B cell (primary cell): ENCODE results near the gene RARRES1. TPM values are rescaled to one million over a fixed set of nuclear protein-coding genes. Genes with fewer than 3 reads are reported as not detected.

Source experiments
- ATAC-seq: fragments of 200-7000 bp; cut with Tn5 transposase; one replicate; pipeline ENCODE4 v1.10.0; 2021; ENCODE audit warnings: low read depth, mild to moderate bottlenecking, moderate number of reproducible peaks, moderate library complexity
- CTCF ChIA-PET: fragments of 350-600 bp; sonication (Branson Sonifier 250); formaldehyde crosslinking; loops from one replicate; lab custom pipeline; 2021; ENCODE audit warnings: antibody characterized with exemption, inconsistent platforms; lab: Charles Lee
- POLR2A ChIA-PET: fragments of 350-600 bp; sonication (Branson Sonifier 250); formaldehyde crosslinking; loops from one replicate; lab custom pipeline; 2021; ENCODE audit warnings: antibody characterized with exemption; lab: Charles Lee
- DNase-seq: peaks from one replicate; pipeline ENCODE4 v3.0.0; 2013
- H2AFZ ChIP-seq: 2 replicates; pipeline ENCODE4 v1.6.1; 2012; ENCODE audit warnings: mild to moderate bottlenecking, low read depth, low read length; ENCODE audit not compliant: insufficient read depth, poor library complexity, severe bottlenecking
- H3K27ac ChIP-seq, 2 donors: 1 replicate in 1 of 2; 2 replicates in 1 of 2; pipeline ENCODE4 v1.5.1; 2012 to 2013; ENCODE audit warnings: low read length in 2 of 2, mild to moderate bottlenecking in 2 of 2, moderate library complexity in 1 of 2
- H3K27me3 ChIP-seq, 4 experiments: fragments of 200-600 bp in 1 of 4; sonication (generic) in 1 of 4; replicated peaks in 1 of 4; 1 replicate in 2 of 4; 2 replicates in 2 of 4; pipeline versions ENCODE4 v1.6.1 to v1.7.0; 2013 to 2016; ENCODE audit warnings: low read length in 3 of 4, mild to moderate bottlenecking in 2 of 4, mixed read lengths in 1 of 4, moderate library complexity in 1 of 4; ENCODE audit not compliant: insufficient read depth in 4 of 4, control insufficient read depth in 3 of 4; ENCODE audit errors: control extremely low read depth in 1 of 4
- H3K36me3 ChIP-seq, 2 experiments: replicated peaks in 1 of 2; 1 replicate in 1 of 2; 2 replicates in 1 of 2; pipeline versions ENCODE4 v1.6.1 to v1.7.1; 2013; ENCODE audit warnings: low read length in 1 of 2; ENCODE audit not compliant: insufficient read depth in 2 of 2, control insufficient read depth in 1 of 2; ENCODE audit errors: control extremely low read depth in 1 of 2, extremely low read depth in 1 of 2
- H3K4me1 ChIP-seq, 2 donors: fragments of 200-600 bp in 1 of 2; sonication (generic) in 1 of 2; 1 replicate in 1 of 2; 2 replicates in 1 of 2; pipeline versions ENCODE4 v1.5.1 to v1.6.1; 2013 to 2017; ENCODE audit warnings: low read length in 2 of 2; ENCODE audit not compliant: control insufficient read depth in 2 of 2, insufficient read depth in 2 of 2
- H3K4me2 ChIP-seq: replicated peaks from 2 replicates; pipeline ENCODE3; 2012; ENCODE audit warnings: mild to moderate bottlenecking, low read depth, low read length; ENCODE audit not compliant: poor library complexity, severe bottlenecking
- H3K4me3 ChIP-seq, 5 experiments: fragments of 200-600 bp in 1 of 5; sonication (generic) in 1 of 5; 1 replicate in 3 of 5; 2 replicates in 2 of 5; pipeline versions ENCODE4 v1.5.1 to v1.7.0; 2011 to 2016; ENCODE audit warnings: low read length in 4 of 5, mild to moderate bottlenecking in 4 of 5, low read depth in 2 of 5, control low read depth in 1 of 5, moderate library complexity in 1 of 5; ENCODE audit not compliant: insufficient read depth in 1 of 5; ENCODE audit errors: control extremely low read depth in 1 of 5, extremely low read depth in 1 of 5
- H3K79me2 ChIP-seq: fragments of 200-600 bp; sonication (generic); one replicate; pipeline ENCODE4 v1.6.0; 2016; ENCODE audit warnings: low read length; ENCODE audit not compliant: control insufficient read depth, insufficient read depth
- H3K9ac ChIP-seq: fragments of 200-600 bp; sonication (generic); 2 replicates; pipeline ENCODE4 v1.6.1; 2017; ENCODE audit warnings: mild to moderate bottlenecking, low read length, moderate library complexity
- H3K9me3 ChIP-seq, 3 donors: one replicate each; pipeline versions ENCODE4 v1.6.1 to v1.7.1; 2013; ENCODE audit warnings: low read length in 2 of 3; ENCODE audit not compliant: control insufficient read depth in 2 of 3, insufficient read depth in 1 of 3; ENCODE audit errors: control extremely low read depth in 1 of 3
- H4K20me1 ChIP-seq: 2 replicates; pipeline ENCODE4 v1.6.0; 2012; ENCODE audit warnings: mild to moderate bottlenecking, low read length; ENCODE audit not compliant: insufficient read depth, control insufficient read depth, poor library complexity, severe bottlenecking
- H3K27ac Mint-ChIP-seq: one replicate; pipeline ENCODE4 v1.8.0; 2021; ENCODE audit warnings: mixed read lengths
- H3K27me3 Mint-ChIP-seq: one replicate; pipeline ENCODE4 v1.8.0; 2021; ENCODE audit warnings: mixed read lengths
- H3K4me1 Mint-ChIP-seq: one replicate; pipeline ENCODE4 v1.8.0; 2021; ENCODE audit warnings: mixed read lengths
- H3K4me3 Mint-ChIP-seq: one replicate; pipeline ENCODE4 v1.8.0; 2021; ENCODE audit warnings: mixed read lengths
- H3K9me3 Mint-ChIP-seq: one replicate; pipeline ENCODE4 v1.8.0; 2022; ENCODE audit warnings: mixed read lengths; ENCODE audit not compliant: insufficient read depth
- CTCF ChIP-seq: fragments of 200-600 bp; IDR thresholded peaks from one replicate; pipeline ENCODE4 v1.8.0; 2022; ENCODE audit warnings: antibody characterized with exemption, mild to moderate bottlenecking
- EZH2 ChIP-seq: IDR thresholded peaks from 2 replicates; pipeline ENCODE4 v1.6.1; 2012; ENCODE audit warnings: borderline replicate concordance, low read depth, mild to moderate bottlenecking, moderate library complexity, low read length; ENCODE audit not compliant: insufficient read depth, poor library complexity, severe bottlenecking
- WGBS: methylation state at CpG from one replicate; pipeline ENCODE4 v1.1.5; 2013; ENCODE audit warnings: missing lambda C conversion rate; ENCODE audit not compliant: insufficient coverage; 5-methylcytosine and 5-hydroxymethylcytosine counted together
- intact Hi-C: fragments of 100-400 bp; cut with micrococcal nuclease; formaldehyde crosslinking; loops from one replicate; pipeline ENCODE4 v1.10.0; 2022
- polyA plus RNA-seq: library from polyadenylated mRNA; depleted of rRNA; stranded (reverse); fragments of >200 nt; gene quantifications from 2 replicates; pipeline ENCODE4 v1.2.3, GENCODE V29; 2012
- total RNA-seq, 2 donors: library from RNA; stranded (reverse); fragments of 120-200 nt in 1 of 2; gene quantifications; 1 replicate in 1 of 2; 2 replicates in 1 of 2; pipeline versions ENCODE4 v1.2.3 to v1.2.4, GENCODE V29; 2013 to 2022

RARRES1 gene
- total and polyA plus RNA-seq, 2 donors (not counting 1 experiment from before 2014, with no cell fraction given): not detected

GRCh38 chr3:158685159-158685558, 47.1 kb downstream of the RARRES1 start:
- intact Hi-C loops: no loop called here
- Mint-ChIP-seq H3K27ac (no peak overlapping the region), H3K9me3 (no peaks in the 10 kb centered on the region), H3K4me3 (no peak overlapping the region), H3K27me3 (no peaks in the 10 kb centered on the region), H3K4me1 (no peaks in the 10 kb centered on the region)
- Histone ChIP-seq H3K4me3 (no peak overlapping the region), H3K4me2 (no peak overlapping the region), H4K20me1 (no peaks in the 10 kb centered on the region), H3K36me3 (peaks cover 3 to 12% of the 10 kb centered on the region in 2 experiments), H3K27ac (no peak overlapping the region), H3K4me1 (no peaks in the 10 kb centered on the region), H3K79me2 (no peaks in the 10 kb centered on the region), H3K27me3 (no peaks in the 10 kb centered on the region), H3K9ac (no peak overlapping the region), H2AFZ (no peak overlapping the region), H3K9me3 (no peaks in the 10 kb centered on the region)
- WGBS: no CpG with 5 or more reads among the region's 2 CpGs
- no peak for ATAC-seq
- no peak for TF ChIP-seq EZH2
- TF ChIP-seq CTCF: no peak
- no peak for DNase-seq
- ChIA-PET CTCF (no interaction called here), POLR2A (no interaction called here)

GRCh38 chr3:158683230-158683962, 48.9 kb downstream of the RARRES1 start:
- H3K27ac ChIP-seq: no peak overlapping the region
- CTCF ChIA-PET: interaction anchor here (0.7 kb wide), 1 partner anchor 39 kb away, joined by 4 read pairs; the partner anchor contains the start of gene GFM1
- ATAC-seq (no peak), DNase-seq (no peak)
- Mint-ChIP-seq H3K9me3 (no peaks in the 10 kb centered on the region), H3K27me3 (no peaks in the 10 kb centered on the region), H3K4me1 (no peaks in the 10 kb centered on the region), H3K4me3 (no peak overlapping the region), H3K27ac (no peak overlapping the region)
- no peaks in the 10 kb centered on the region for H3K79me2 ChIP-seq
- no peak for TF ChIP-seq EZH2
- TF ChIP-seq CTCF: no peak
- no peaks in the 10 kb centered on the region for H3K27me3 ChIP-seq
- peaks cover 8 to 13% of the 10 kb centered on the region in 2 experiments for H3K36me3 ChIP-seq
- H4K20me1 ChIP-seq: no peaks in the 10 kb centered on the region
- no peaks in the 10 kb centered on the region for H3K4me1 ChIP-seq
- no peak overlapping the region for H3K4me3 ChIP-seq
- H2AFZ ChIP-seq: no peak overlapping the region
- H3K9ac ChIP-seq: no peak overlapping the region
- H3K9me3 ChIP-seq: no peaks in the 10 kb centered on the region
- POLR2A ChIA-PET: no interaction called here
- intact Hi-C loops: no loop called here
- WGBS: 100% methylated on average over 1 of the region's 5 CpGs
- no peak overlapping the region for H3K4me2 ChIP-seq
